ENCODE data around the gene DAB2IP.

The DAB2IP gene

GRCh38 chr9:121703014-121703734, 51.7 kb downstream of the DAB2IP start:
- ChIA-PET CTCF (no interaction called here), POLR2A (no interaction called here)
- TF ChIP-seq NFRKB (IDR thresholded peaks at IDR 0.05) (no peak), ARNT (IDR thresholded peaks at IDR 0.05) (no peak), L3MBTL2 (conservative IDR thresholded peaks at IDR 0.05) (no peak), SUZ12 (IDR thresholded peaks at IDR 0.05) (no peak), ELF4 (IDR thresholded peaks at IDR 0.05) (no peak), SP1 (IDR thresholded peaks at IDR 0.05) (no peak), BHLHE40 (IDR thresholded peaks at IDR 0.05; ENCODE audit: borderline replicate concordance) (no peak)
- no peak for DNase-seq (ENCODE audit: extremely low spot score)

GRCh38 chr9:121704281-121704680, 52.8 kb downstream of the DAB2IP start:
- ChIA-PET POLR2A (no interaction called here), CTCF (no interaction called here)
- DNase-seq (ENCODE audit: extremely low spot score) = no peak
- TF ChIP-seq FOXM1 (IDR thresholded peaks at IDR 0.05; ENCODE audit: borderline replicate concordance) (no peak), LEF1 (IDR thresholded peaks at IDR 0.05; ENCODE audit: borderline replicate concordance) (no peak), L3MBTL2 (conservative IDR thresholded peaks at IDR 0.05) (no peak), TARDBP (IDR thresholded peaks at IDR 0.05) (no peak), SP1 (IDR thresholded peaks at IDR 0.05) (no peak), FOXK2 (IDR thresholded peaks at IDR 0.05) (no peak), BHLHE40 (IDR thresholded peaks at IDR 0.05; ENCODE audit: borderline replicate concordance) (no peak)

GRCh38 chr9:121706149-121706750, 54.8 kb downstream of the DAB2IP start:
- POLR2A ChIA-PET = no interaction called here
- no peak for DNase-seq (ENCODE audit: extremely low spot score)
- CTCF ChIA-PET = no interaction called here
- TF ChIP-seq SUZ12 (IDR thresholded peaks at IDR 0.05) (no peak), LEF1 (IDR thresholded peaks at IDR 0.05; ENCODE audit: borderline replicate concordance) (no peak)

GRCh38 chr9:121707477-121708424, 56.3 kb downstream of the DAB2IP start:
- CTCF ChIA-PET = no interaction called here
- no peak for DNase-seq (ENCODE audit: extremely low spot score)
- TF ChIP-seq LEF1 (IDR thresholded peaks at IDR 0.05; ENCODE audit: borderline replicate concordance) = no peak
- TF ChIP-seq SUZ12 (IDR thresholded peaks at IDR 0.05) = no peak
- no peak for TF ChIP-seq ARNT (IDR thresholded peaks at IDR 0.05)
- TF ChIP-seq FOXK2 (IDR thresholded peaks at IDR 0.05) = no peak
- TF ChIP-seq L3MBTL2 (conservative IDR thresholded peaks at IDR 0.05) = no peak
- TF ChIP-seq HDGF (IDR thresholded peaks at IDR 0.05; ENCODE audit: borderline replicate concordance) = no peak
- TF ChIP-seq BHLHE40 (IDR thresholded peaks at IDR 0.05; ENCODE audit: borderline replicate concordance) = no peak
- no peak for TF ChIP-seq ELF4 (IDR thresholded peaks at IDR 0.05)
- TF ChIP-seq CTBP1 (IDR thresholded peaks at IDR 0.05; ENCODE audit: borderline replicate concordance) = no peak
- TF ChIP-seq ZNF384 (IDR thresholded peaks at IDR 0.05) = no peak
- TF ChIP-seq TARDBP (IDR thresholded peaks at IDR 0.05) = no peak
- no peak for TF ChIP-seq FOXM1 (IDR thresholded peaks at IDR 0.05; ENCODE audit: borderline replicate concordance)
- no peak for TF ChIP-seq FOXA1 (IDR thresholded peaks at IDR 0.05)
- no peak for TF ChIP-seq SP1 (IDR thresholded peaks at IDR 0.05)
- no peak for TF ChIP-seq PKNOX1 (IDR thresholded peaks at IDR 0.05)
- no peak for TF ChIP-seq NFRKB (IDR thresholded peaks at IDR 0.05)
- POLR2A ChIA-PET = no interaction called here

GRCh38 chr9:121708768-121709488, 57.5 kb downstream of the DAB2IP start:
- ChIA-PET CTCF (interaction anchor here (0.7 kb wide), 1 partner anchor 9 kb away, joined by 3 read pairs; no protein-coding TSS in a partner anchor), POLR2A (interaction anchor here (0.6 kb wide), 1 partner anchor 18 kb away, joined by 3 read pairs; no protein-coding TSS in a partner anchor)
- TF ChIP-seq FOXA1 (IDR thresholded peaks at IDR 0.05) (no peak), TARDBP (IDR thresholded peaks at IDR 0.05) (no peak), BHLHE40 (IDR thresholded peaks at IDR 0.05; ENCODE audit: borderline replicate concordance) (no peak), PKNOX1 (IDR thresholded peaks at IDR 0.05) (no peak), SUZ12 (IDR thresholded peaks at IDR 0.05) (no peak), FOXK2 (IDR thresholded peaks at IDR 0.05) (no peak)
- no peak for DNase-seq (ENCODE audit: extremely low spot score)

- CTCF ChIA-PET = interaction anchor here (0.7 kb wide), 1 partner anchor 10 kb away, joined by 3 read pairs; no protein-coding TSS in a partner anchor
- no peak for TF ChIP-seq ZNF384 (IDR thresholded peaks at IDR 0.05)
- no peak for DNase-seq (ENCODE audit: extremely low spot score)
- POLR2A ChIA-PET = no interaction called here
These were observed 58.4 kb downstream of the DAB2IP start for GRCh38 chr9:121709798-121710197.
